ENCODE data around the gene ZNF136.

Gene ZNF136

GRCh38 chr19:12162882-12163806 lies at the start of gene ZNF136:
Gene ZNF136, plus strand, starts transcription at chr19:12163096. Its CDS starts 108 bp downstream, at chr19:12163204.
- Mint-ChIP-seq H3K4me3 (peak within 1 kb of the TSS; percentile 87), H3K9me3 (no peaks in the 10 kb centered on the region), H3K36me3 (ENCODE audit: low read depth) (peaks cover 38% of the 10 kb centered on the region), H3K27me3 (no peaks in the 10 kb centered on the region), H3K27ac (peak within 1 kb of the TSS; percentile 98), H3K4me1 (ENCODE audit: low read depth) (peaks cover 43% of the 10 kb centered on the region)
- DNase-seq = peak; percentile 92

GRCh38 chr19:12113121-12113520 lies 49.8 kb upstream of the ZNF136 start:
- Mint-ChIP-seq H3K9me3 (peaks cover 27% of the 10 kb centered on the region), H3K4me1 (ENCODE audit: low read depth) (peaks cover 22% of the 10 kb centered on the region), H3K27ac (no peak overlapping the region), H3K27me3 (no peaks in the 10 kb centered on the region), H3K4me3 (no peak overlapping the region), H3K36me3 (ENCODE audit: low read depth) (peaks cover 43% of the 10 kb centered on the region)
- no peak for DNase-seq

- peaks cover 17% of the 10 kb centered on the region for H3K36me3 Mint-ChIP-seq (ENCODE audit: low read depth)
- H3K4me1 Mint-ChIP-seq (ENCODE audit: low read depth) = peaks cover 15% of the 10 kb centered on the region
- H3K9me3 Mint-ChIP-seq = peaks cover 11% of the 10 kb centered on the region
- H3K4me3 Mint-ChIP-seq = no peak overlapping the region
- H3K27ac Mint-ChIP-seq = no peak overlapping the region
- H3K27me3 Mint-ChIP-seq = no peaks in the 10 kb centered on the region
- DNase-seq = no peak
Observed at GRCh38 chr19:12117201-12117970, 45.5 kb upstream of the ZNF136 start.

DNA sequence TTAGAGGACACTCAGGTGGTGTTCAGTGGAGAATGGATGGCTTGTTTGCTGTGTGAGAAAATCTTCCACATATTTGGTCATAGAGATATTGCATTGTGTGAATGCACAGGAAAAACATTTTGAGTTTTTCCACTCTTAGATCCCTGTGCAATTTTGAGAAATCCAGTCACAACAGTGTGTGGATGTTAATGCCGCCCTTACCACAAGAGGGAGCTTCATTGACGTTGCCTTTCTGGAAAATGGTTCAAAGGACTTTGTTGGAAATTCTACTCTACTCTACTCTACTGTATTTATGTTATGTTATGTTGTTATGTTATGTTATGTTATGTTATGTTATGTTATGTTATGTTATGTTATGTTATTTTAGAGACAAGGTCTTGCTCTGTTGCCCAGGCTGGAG lies 36.2 kb upstream of the ZNF136 start:
- Mint-ChIP-seq H3K4me3 (no peak overlapping the region), H3K36me3 (ENCODE audit: low read depth) (peaks cover 14% of the 10 kb centered on the region), H3K4me1 (ENCODE audit: low read depth) (no peaks in the 10 kb centered on the region), H3K27me3 (no peaks in the 10 kb centered on the region), H3K9me3 (peaks cover 17% of the 10 kb centered on the region), H3K27ac (no peak overlapping the region)
- DNase-seq = no peak

DNA sequence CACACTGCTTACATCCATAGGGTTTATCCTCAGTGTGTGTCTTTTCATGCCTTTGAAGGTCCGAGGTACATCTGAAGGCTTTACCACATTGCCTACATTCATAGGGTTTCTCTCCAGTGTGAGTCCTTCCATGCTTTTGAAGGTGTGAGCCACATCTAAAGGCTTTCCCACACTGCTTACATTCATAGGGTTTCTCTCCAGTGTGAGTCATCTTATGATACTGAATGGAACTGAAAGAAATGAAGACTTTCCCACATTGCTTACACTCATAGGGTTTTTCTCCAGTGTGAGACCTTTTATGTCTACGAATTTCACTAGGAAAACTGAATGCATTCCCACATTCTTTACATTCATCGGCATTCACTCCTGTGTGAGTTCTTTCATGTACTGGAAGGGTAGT lies 29.8 kb upstream of the ZNF136 start:
- Mint-ChIP-seq H3K9me3 (peaks cover 48% of the 10 kb centered on the region), H3K36me3 (ENCODE audit: low read depth) (peaks cover 71% of the 10 kb centered on the region), H3K4me1 (ENCODE audit: low read depth) (peaks cover 8% of the 10 kb centered on the region), H3K27me3 (no peaks in the 10 kb centered on the region), H3K27ac (no peak overlapping the region), H3K4me3 (no peak overlapping the region)
- DNase-seq = no peak

- H3K27ac Mint-ChIP-seq = peak overlapping the region; percentile 11
Observed at GRCh38 chr19:12137221-12137940, 25.5 kb upstream of the ZNF136 start.

GRCh38 chr19:12139269-12139668 lies 23.6 kb upstream of the ZNF136 start:
- Mint-ChIP-seq H3K4me3 (peak overlapping the region; percentile 93), H3K27ac (no peak overlapping the region), H3K36me3 (ENCODE audit: low read depth) (peaks cover 44% of the 10 kb centered on the region), H3K9me3 (peaks cover 13% of the 10 kb centered on the region), H3K27me3 (no peaks in the 10 kb centered on the region), H3K4me1 (ENCODE audit: low read depth) (peaks cover 34% of the 10 kb centered on the region)
- no peak for DNase-seq

More at GRCh38 chr19:12137221-12137940, 25.5 kb upstream of the ZNF136 start:
- no peak for DNase-seq
- Mint-ChIP-seq H3K4me3 (no peak overlapping the region), H3K9me3 (peaks cover 26% of the 10 kb centered on the region), H3K27me3 (no peaks in the 10 kb centered on the region), H3K4me1 (ENCODE audit: low read depth) (peaks cover 34% of the 10 kb centered on the region), H3K36me3 (ENCODE audit: low read depth) (peaks cover 63% of the 10 kb centered on the region)

- Mint-ChIP-seq H3K36me3 (ENCODE audit: low read depth) (peaks cover 38% of the 10 kb centered on the region), H3K9me3 (peaks cover 14% of the 10 kb centered on the region), H3K4me1 (ENCODE audit: low read depth) (peaks cover 34% of the 10 kb centered on the region), H3K27me3 (no peaks in the 10 kb centered on the region), H3K27ac (peak within 1 kb of the TSS; percentile 86), H3K4me3 (peak within 1 kb of the TSS; percentile 93)
- DNase-seq = peak; percentile 92
Observed at GRCh38 chr19:12139885-12140544, 22.9 kb upstream of the ZNF136 start, which contains the start of gene ZNF20. Gene ZNF20, minus strand, starts transcription at chr19:12140350. Its CDS starts 168 bp downstream, at chr19:12140182.

DNA sequence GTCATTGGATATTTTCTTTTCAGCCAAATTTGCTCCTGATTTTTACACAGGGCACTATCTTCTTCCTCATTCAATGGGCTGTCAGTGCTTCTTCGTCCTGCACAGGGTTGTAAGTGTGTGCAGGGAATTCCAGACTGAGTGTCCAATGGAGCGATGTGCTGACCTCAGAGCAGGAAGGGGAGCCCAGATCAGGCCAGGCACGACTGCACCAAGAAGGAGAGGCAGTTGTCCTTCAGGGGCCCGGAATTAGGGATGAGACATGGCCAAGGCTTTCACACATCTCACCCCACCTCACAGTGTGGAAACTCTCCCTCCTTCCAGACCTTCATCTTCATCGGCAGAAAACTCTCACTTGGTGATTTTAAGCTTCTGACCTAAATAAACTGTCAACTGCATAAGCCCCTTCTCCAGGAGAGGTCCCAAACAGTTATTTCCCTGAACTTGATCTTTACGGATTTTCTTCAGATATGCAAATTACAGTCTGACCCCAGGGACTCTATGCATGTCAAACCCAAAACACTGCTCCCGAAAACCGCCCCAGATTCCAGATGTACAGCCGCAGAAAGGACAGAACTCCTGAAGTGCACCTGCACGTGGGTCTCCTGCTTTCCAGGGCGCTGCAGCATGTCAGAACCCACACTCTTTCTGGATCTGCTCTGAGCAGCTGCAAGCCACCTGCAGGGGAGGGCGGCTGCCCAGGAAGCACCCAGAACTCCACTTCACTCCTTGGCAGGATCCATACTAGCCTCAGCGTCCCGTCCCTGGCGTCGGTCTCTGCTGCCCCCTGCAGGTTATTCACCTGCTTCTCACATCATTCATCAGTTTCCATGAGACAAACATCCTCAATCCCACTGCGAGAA lies 22.1 kb upstream of the ZNF136 start:
- peak overlapping the region; percentile 93 for H3K4me3 Mint-ChIP-seq
- peaks cover 34% of the 10 kb centered on the region for H3K4me1 Mint-ChIP-seq (ENCODE audit: low read depth)
- H3K9me3 Mint-ChIP-seq = peaks cover 16% of the 10 kb centered on the region
- DNase-seq = peak; percentile 87
- peaks cover 38% of the 10 kb centered on the region for H3K36me3 Mint-ChIP-seq (ENCODE audit: low read depth)
- no peak overlapping the region for H3K27ac Mint-ChIP-seq
- no peaks in the 10 kb centered on the region for H3K27me3 Mint-ChIP-seq

DNA sequence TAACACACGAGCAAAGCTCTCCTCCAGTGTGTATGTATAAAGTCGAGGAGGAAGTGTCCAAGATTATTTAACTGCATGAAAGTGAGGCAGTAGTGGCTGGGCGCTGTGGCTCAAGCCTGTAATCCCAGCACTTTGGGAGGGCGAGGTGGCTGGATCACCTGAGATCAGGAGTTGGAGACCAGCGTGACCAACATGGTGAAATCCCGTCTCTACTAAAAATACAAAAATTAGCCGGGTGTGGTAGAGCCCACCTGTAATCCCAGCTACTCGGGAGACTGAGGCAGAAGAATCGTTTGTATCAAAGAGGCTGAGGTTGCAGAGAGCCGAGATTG lies 21.5 kb upstream of the ZNF136 start:
- Mint-ChIP-seq H3K27me3 (no peaks in the 10 kb centered on the region), H3K27ac (no peak overlapping the region), H3K9me3 (peaks cover 19% of the 10 kb centered on the region), H3K4me1 (ENCODE audit: low read depth) (peaks cover 34% of the 10 kb centered on the region), H3K36me3 (ENCODE audit: low read depth) (peaks cover 42% of the 10 kb centered on the region), H3K4me3 (no peak overlapping the region)
- DNase-seq = no peak

DNA sequence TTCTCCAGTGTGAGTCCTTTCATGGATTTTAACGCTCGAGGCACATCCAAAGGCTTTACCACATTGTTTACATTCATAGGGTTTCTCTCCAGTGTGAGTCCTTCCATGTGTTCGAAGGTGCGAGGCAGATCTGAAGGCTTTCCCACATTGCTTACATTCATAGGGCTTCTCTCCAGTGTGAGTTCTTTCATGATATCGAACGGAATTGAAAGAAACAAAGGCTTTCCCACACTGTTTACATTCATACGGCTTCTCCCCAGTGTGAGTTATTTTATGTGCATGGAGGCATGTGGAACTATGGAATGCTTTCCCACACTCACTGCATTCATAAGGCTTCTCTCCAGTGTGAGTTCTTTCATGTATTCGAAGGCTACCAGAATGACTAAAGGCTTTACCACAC lies 17.5 kb upstream of the ZNF136 start:
- peaks cover 41% of the 10 kb centered on the region for H3K36me3 Mint-ChIP-seq (ENCODE audit: low read depth)
- H3K4me1 Mint-ChIP-seq (ENCODE audit: low read depth) = peaks cover 11% of the 10 kb centered on the region
- no peak for DNase-seq
- no peaks in the 10 kb centered on the region for H3K27me3 Mint-ChIP-seq
- peaks cover 19% of the 10 kb centered on the region for H3K9me3 Mint-ChIP-seq
- H3K4me3 Mint-ChIP-seq = no peak overlapping the region
- H3K27ac Mint-ChIP-seq = no peak overlapping the region

GRCh38 chr19:12155324-12155860 lies 7.5 kb upstream of the ZNF136 start:
- Mint-ChIP-seq H3K9me3 (no peaks in the 10 kb centered on the region), H3K27ac (peak overlapping the region; percentile 1), H3K36me3 (ENCODE audit: low read depth) (peaks cover 18% of the 10 kb centered on the region), H3K4me3 (peak overlapping the region; percentile 88), H3K27me3 (peaks cover 4% of the 10 kb centered on the region), H3K4me1 (ENCODE audit: low read depth) (peaks cover 14% of the 10 kb centered on the region)
- no peak for DNase-seq

Data from activated T-cell treated with anti-CD3 and anti-CD28 coated beads, Interleukin-2, amount 50 U/mL, for 24 hours (primary cell).